Measurements from ENCODE around the gene NBAS.

DNA sequence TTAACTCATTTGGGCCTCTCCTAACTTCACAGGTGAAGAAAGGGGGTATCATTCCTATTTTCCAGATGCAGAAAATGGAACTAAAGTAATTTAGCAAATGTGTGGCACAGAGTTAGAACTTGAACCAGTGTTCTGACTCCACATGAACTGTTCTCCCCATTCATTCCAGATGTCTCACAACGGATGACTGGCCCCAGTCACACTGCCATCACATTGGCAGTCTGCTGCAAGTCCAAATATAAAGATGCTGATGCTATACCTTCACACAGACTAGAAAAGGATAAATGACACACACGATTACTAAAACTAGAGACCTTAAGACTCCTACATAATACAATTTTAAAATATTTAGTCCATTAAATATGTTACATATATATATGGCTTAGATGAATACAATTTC lies 195.7 kb downstream of the NBAS start:
- TF ChIP-seq, protein P1, sequence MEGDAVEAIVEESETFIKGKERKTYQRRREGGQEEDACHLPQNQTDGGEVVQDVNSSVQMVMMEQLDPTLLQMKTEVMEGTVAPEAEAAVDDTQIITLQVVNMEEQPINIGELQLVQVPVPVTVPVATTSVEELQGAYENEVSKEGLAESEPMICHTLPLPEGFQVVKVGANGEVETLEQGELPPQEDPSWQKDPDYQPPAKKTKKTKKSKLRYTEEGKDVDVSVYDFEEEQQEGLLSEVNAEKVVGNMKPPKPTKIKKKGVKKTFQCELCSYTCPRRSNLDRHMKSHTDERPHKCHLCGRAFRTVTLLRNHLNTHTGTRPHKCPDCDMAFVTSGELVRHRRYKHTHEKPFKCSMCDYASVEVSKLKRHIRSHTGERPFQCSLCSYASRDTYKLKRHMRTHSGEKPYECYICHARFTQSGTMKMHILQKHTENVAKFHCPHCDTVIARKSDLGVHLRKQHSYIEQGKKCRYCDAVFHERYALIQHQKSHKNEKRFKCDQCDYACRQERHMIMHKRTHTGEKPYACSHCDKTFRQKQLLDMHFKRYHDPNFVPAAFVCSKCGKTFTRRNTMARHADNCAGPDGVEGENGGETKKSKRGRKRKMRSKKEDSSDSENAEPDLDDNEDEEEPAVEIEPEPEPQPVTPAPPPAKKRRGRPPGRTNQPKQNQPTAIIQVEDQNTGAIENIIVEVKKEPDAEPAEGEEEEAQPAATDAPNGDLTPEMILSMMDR (IDR thresholded peaks at IDR 0.05) = no peak
- TF ChIP-seq, protein P2, sequence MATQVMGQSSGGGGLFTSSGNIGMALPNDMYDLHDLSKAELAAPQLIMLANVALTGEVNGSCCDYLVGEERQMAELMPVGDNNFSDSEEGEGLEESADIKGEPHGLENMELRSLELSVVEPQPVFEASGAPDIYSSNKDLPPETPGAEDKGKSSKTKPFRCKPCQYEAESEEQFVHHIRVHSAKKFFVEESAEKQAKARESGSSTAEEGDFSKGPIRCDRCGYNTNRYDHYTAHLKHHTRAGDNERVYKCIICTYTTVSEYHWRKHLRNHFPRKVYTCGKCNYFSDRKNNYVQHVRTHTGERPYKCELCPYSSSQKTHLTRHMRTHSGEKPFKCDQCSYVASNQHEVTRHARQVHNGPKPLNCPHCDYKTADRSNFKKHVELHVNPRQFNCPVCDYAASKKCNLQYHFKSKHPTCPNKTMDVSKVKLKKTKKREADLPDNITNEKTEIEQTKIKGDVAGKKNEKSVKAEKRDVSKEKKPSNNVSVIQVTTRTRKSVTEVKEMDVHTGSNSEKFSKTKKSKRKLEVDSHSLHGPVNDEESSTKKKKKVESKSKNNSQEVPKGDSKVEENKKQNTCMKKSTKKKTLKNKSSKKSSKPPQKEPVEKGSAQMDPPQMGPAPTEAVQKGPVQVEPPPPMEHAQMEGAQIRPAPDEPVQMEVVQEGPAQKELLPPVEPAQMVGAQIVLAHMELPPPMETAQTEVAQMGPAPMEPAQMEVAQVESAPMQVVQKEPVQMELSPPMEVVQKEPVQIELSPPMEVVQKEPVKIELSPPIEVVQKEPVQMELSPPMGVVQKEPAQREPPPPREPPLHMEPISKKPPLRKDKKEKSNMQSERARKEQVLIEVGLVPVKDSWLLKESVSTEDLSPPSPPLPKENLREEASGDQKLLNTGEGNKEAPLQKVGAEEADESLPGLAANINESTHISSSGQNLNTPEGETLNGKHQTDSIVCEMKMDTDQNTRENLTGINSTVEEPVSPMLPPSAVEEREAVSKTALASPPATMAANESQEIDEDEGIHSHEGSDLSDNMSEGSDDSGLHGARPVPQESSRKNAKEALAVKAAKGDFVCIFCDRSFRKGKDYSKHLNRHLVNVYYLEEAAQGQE (IDR thresholded peaks at IDR 0.05; ENCODE audit: insufficient read depth in 1 of 2, low read depth in 2 of 2, low read length in 1 of 2) = no peak
- no peak for TF ChIP-seq SIN3A (IDR thresholded peaks at IDR 0.05; ENCODE audit: borderline replicate concordance, insufficient read depth, low read depth, low read length)
- TF ChIP-seq TCF7L2 (IDR thresholded peaks at IDR 0.05; ENCODE audit: low read depth, low read length) = no peak
- no peak for TF ChIP-seq POLR2AphosphoS5 (IDR thresholded peaks at IDR 0.05; ENCODE audit: low read depth, low read length)

Measured in Panc1 (cell line).